K562 (cell line): ENCODE results near the gene SRD5A1. TPM values are rescaled to one million over a fixed set of nuclear protein-coding genes. Genes with fewer than 3 reads are reported as not detected.

Experiments
- ATAC-seq: fragments of 200-7000 bp; cut with Tn5 transposase; 3 replicates; pipeline ENCODE4 v1.9.1; 2020; ENCODE audit warnings: moderate library complexity
- BruUV-seq: library from RNA; stranded (reverse); fragments of 400-500 nt; replicated peaks from 2 replicates; lab custom pipeline; 2021; lab: Mats Ljungman, UMichigan
- CTCF ChIA-PET: fragments of 300-600 bp; formaldehyde crosslinking; extraction: SDS; loops from one replicate; lab custom pipeline; 2021; ENCODE audit warnings: low intra/inter-chr PET ratio; lab: Yijun Ruan, JAX
- POLR2A ChIA-PET: fragments of 300-600, 350-650 bp; sonication (Branson Sonifier 250); formaldehyde crosslinking; extraction: SDS; loops from one replicate; lab custom pipeline; 2021; ENCODE audit warnings: antibody characterized with exemption, inconsistent platforms; lab: Yijun Ruan, JAX
- DNase-seq, 4 experiments: peaks; one replicate each; pipeline versions ENCODE4 v3.0.0 to v3.0.0-alpha.2; 2011 to 2018; ENCODE audit warnings: low spot score in 3 of 4, mixed read lengths in 3 of 4; ENCODE audit errors: extremely low read depth in 1 of 4
- FAIRE-seq: peaks from 2 replicates; lab custom pipeline; 2011; peaks lifted over from hg19 to GRCh38; lab: Jason Lieb, UNC
- H2AFZ ChIP-seq: 2 replicates; pipeline ENCODE4 v1.6.0; 2011; ENCODE audit warnings: low read depth, low read length, control low read depth, inconsistent platforms
- H3K27ac ChIP-seq: fragments of 200-600 bp; 3 replicates; pipeline ENCODE4 v1.8.0; 2011; ENCODE audit warnings: low read depth, mild to moderate bottlenecking, control low read depth, inconsistent platforms, low read length, moderate library complexity, mixed read lengths; ENCODE audit errors: extremely low read depth
- H3K27me3 ChIP-seq, 2 experiments: fragments of 300-600 bp in 1 of 2; 2 replicates in 1 of 2; 3 replicates in 1 of 2; pipeline versions ENCODE4 v1.6.0 to v1.8.0; 2011; ENCODE audit warnings: inconsistent platforms in 2 of 2, low read length in 2 of 2, mild to moderate bottlenecking in 1 of 2, mixed read lengths in 1 of 2, moderate library complexity in 1 of 2; ENCODE audit not compliant: control insufficient read depth in 2 of 2, insufficient read depth in 2 of 2
- H3K36me3 ChIP-seq: fragments of 300-600 bp; 3 replicates; pipeline ENCODE4 v1.8.0; 2011; ENCODE audit warnings: mild to moderate bottlenecking, low read length, inconsistent platforms; ENCODE audit not compliant: control insufficient read depth, insufficient read depth
- H3K4me1 ChIP-seq, 2 experiments: fragments of 200-600 bp in 1 of 2; replicated peaks in 1 of 2; 2 replicates in 1 of 2; 3 replicates in 1 of 2; pipeline versions ENCODE4 v1.5.1 to v1.8.0; 2011; ENCODE audit warnings: inconsistent platforms in 2 of 2, low read length in 2 of 2, mild to moderate bottlenecking in 1 of 2, mixed read lengths in 1 of 2, moderate library complexity in 1 of 2; ENCODE audit not compliant: control insufficient read depth in 2 of 2, insufficient read depth in 2 of 2
- H3K4me2 ChIP-seq: 2 replicates; pipeline ENCODE4 v1.6.1; 2011; ENCODE audit warnings: low read length, control low read depth, inconsistent platforms, mixed read lengths; ENCODE audit not compliant: insufficient read depth
- H3K4me3 ChIP-seq: fragments of 200-600 bp; sonication (generic), shearing (Covaris generic); 2 replicates; pipeline ENCODE4 v1.5.1; 2016; ENCODE audit warnings: control low read depth, inconsistent platforms
- H3K79me2 ChIP-seq: fragments of 200-600 bp; 3 replicates; pipeline ENCODE4 v1.8.0; 2011; ENCODE audit warnings: low read length, inconsistent platforms; ENCODE audit not compliant: control insufficient read depth, insufficient read depth
- H3K9ac ChIP-seq, 2 experiments: 2 replicates each; pipeline versions ENCODE4 v1.6.0 to v1.6.1; 2011; ENCODE audit warnings: low read depth in 2 of 2, low read length in 2 of 2, control low read depth in 1 of 2, inconsistent platforms in 1 of 2, mild to moderate bottlenecking in 1 of 2, mixed read lengths in 1 of 2; ENCODE audit not compliant: insufficient read depth in 1 of 2
- H3K9me1 ChIP-seq: one replicate; pipeline ENCODE4 v1.6.0; 2011; ENCODE audit warnings: inconsistent platforms, mild to moderate bottlenecking, low read length, moderate library complexity; ENCODE audit not compliant: control insufficient read depth, insufficient read depth
- H3K9me3 ChIP-seq: replicated peaks from 2 replicates; pipeline ENCODE4 v1.5.1; 2011; ENCODE audit warnings: low read depth, low read length, inconsistent platforms; ENCODE audit not compliant: control insufficient read depth, insufficient read depth
- H4K20me1 ChIP-seq: replicated peaks from 2 replicates; pipeline ENCODE4 v1.6.1; 2011; ENCODE audit warnings: low read length, inconsistent platforms, mixed read lengths; ENCODE audit not compliant: control insufficient read depth, insufficient read depth
- ARID1B ChIP-seq: fragments of 450-650 bp; IDR thresholded peaks from 2 replicates; pipeline ENCODE4 v1.6.1; 2016; ENCODE audit warnings: antibody characterized with exemption, mild to moderate bottlenecking, inconsistent platforms
- BRF2 ChIP-seq: IDR thresholded peaks from 3 replicates; pipeline ENCODE4 v1.6.1; 2011; ENCODE audit warnings: borderline replicate concordance, mild to moderate bottlenecking; ENCODE audit not compliant: insufficient read length, insufficient read depth
- GATAD2B ChIP-seq: fragments of 450-650 bp; IDR thresholded peaks from 2 replicates; pipeline ENCODE4 v1.6.1; 2017; ENCODE audit warnings: mild to moderate bottlenecking, borderline replicate concordance
- HES1 ChIP-seq: fragments of 450-650 bp; IDR thresholded peaks from 2 replicates; pipeline ENCODE4 v1.6.1; 2016; ENCODE audit warnings: low read depth, mild to moderate bottlenecking, moderate library complexity
- KLF6 ChIP-seq: fragments of 250-450 bp; sonication (Bioruptor Pico); IDR thresholded peaks from 2 replicates; pipeline ENCODE4 v1.4.0; 2020; ENCODE audit warnings: mild to moderate bottlenecking, moderate library complexity, borderline replicate concordance
- MYC ChIP-seq, 2 experiments: fragments of 250-450 bp in 1 of 2; sonication (Bioruptor Pico) in 1 of 2; IDR thresholded peaks; 2 replicates each; pipeline versions ENCODE4 v1.5.1 to v1.6.1; 2012 to 2021; ENCODE audit warnings: low read depth in 2 of 2, borderline replicate concordance in 1 of 2, improper control_type of control experiment in 1 of 2, low read length in 1 of 2, mild to moderate bottlenecking in 1 of 2, moderate library complexity in 1 of 2
- NCOA6 ChIP-seq: fragments of 450-650 bp; IDR thresholded peaks from 2 replicates; pipeline ENCODE4 v1.6.1; 2017; ENCODE audit warnings: mild to moderate bottlenecking
- NR2F6 ChIP-seq: fragments of 450-650 bp; formaldehyde crosslinking; IDR thresholded peaks from 2 replicates; pipeline ENCODE4 v1.4.0; 2020; ENCODE audit warnings: mild to moderate bottlenecking
- POLR2G ChIP-seq: fragments of 200-400 bp; formaldehyde crosslinking; IDR thresholded peaks from 2 replicates; pipeline ENCODE4 v1.6.1; 2017; ENCODE audit warnings: low read depth, mild to moderate bottlenecking, antibody characterized with exemption, low read length, moderate library complexity
- RBFOX2 ChIP-seq: fragments of 200-400 bp; formaldehyde crosslinking; IDR thresholded peaks from 2 replicates; pipeline ENCODE4 v1.6.1; 2017; ENCODE audit warnings: low read depth, mild to moderate bottlenecking, low read length, moderate library complexity
- SMAD3 ChIP-seq: fragments of 450-650 bp; formaldehyde crosslinking; conservative IDR thresholded peaks from 2 replicates; pipeline ENCODE4 v1.4.0; 2020; ENCODE audit warnings: mild to moderate bottlenecking
- U2AF2 ChIP-seq: fragments of 200-400 bp; formaldehyde crosslinking; optimal IDR thresholded peaks from 2 replicates; pipeline ENCODE3; 2017; ENCODE audit warnings: low read depth, mild to moderate bottlenecking, low read length
- ZNF134 ChIP-seq: fragments of 250-450 bp; sonication (Bioruptor Pico); conservative IDR thresholded peaks from 2 replicates; pipeline ENCODE4 v1.4.0; 2020
- ZNF175 ChIP-seq: fragments of 200-800 bp; sonication (Bioruptor generic); IDR thresholded peaks from 2 replicates; pipeline ENCODE4 v1.6.1; 2016; ENCODE audit warnings: low read depth, mild to moderate bottlenecking, missing genetic modification characterization, missing compliant biosample characterization
- ZNF224 ChIP-seq: sonication (generic); formaldehyde crosslinking; IDR thresholded peaks from 2 replicates; pipeline ENCODE4 v1.8.0; 2022; ENCODE audit warnings: mild to moderate bottlenecking, missing genetic modification reagents
- ZNF444 ChIP-seq: fragments of 250-450 bp; sonication (Bioruptor Pico); IDR thresholded peaks from 2 replicates; pipeline ENCODE4 v1.4.0; 2020; ENCODE audit warnings: mild to moderate bottlenecking, moderate library complexity
- WGBS: fragments of 100-300 bp; shearing (Covaris generic); methylation state at CpG from one replicate; pipeline ENCODE4 v1.1.6; 2016; ENCODE audit warnings: low coverage, mixed read lengths; ENCODE audit not compliant: insufficient coverage; ENCODE audit errors: missing lambda C conversion rate; 5-methylcytosine and 5-hydroxymethylcytosine counted together
- in situ Hi-C: fragments of 300-500 bp; cut with MboI; formaldehyde crosslinking; loops from 4 replicates; pipeline ENCODE4 v1.15.0; 2018; ENCODE audit warnings: inconsistent platforms, mixed read lengths
- intact Hi-C: fragments of 100-400 bp; cut with micrococcal nuclease; formaldehyde crosslinking; loops from 2 replicates; pipeline ENCODE4 v1.14.2; 2022
- polyA plus RNA-seq, 8 experiments: library from polyadenylated mRNA; depleted of rRNA in 4 of 8; stranded (reverse) in 5 of 8; unstranded in 3 of 8; fragments of >200 nt; fragmentation: Nextera tagmentation in 2 of 8; fragmentation: Illumina TruSeq in 1 of 8; extraction: Ambion mirVana in 2 of 8; extraction: Trizol in 1 of 8; gene quantifications; 2 replicates each; pipeline versions ENCODE4 v1.2.1 to v1.2.3, GENCODE V29; 2011 to 2014; ENCODE audit warnings: inconsistent platforms in 1 of 8, missing spikeins in 1 of 8
- total RNA-seq, 7 experiments: library from RNA; depleted of rRNA in 6 of 7; stranded (reverse); fragments of >200 nt in 6 of 7; fragmentation: Illumina TruSeq in 2 of 7; extraction: Trizol in 2 of 7; gene quantifications; 2 replicates each; pipeline versions ENCODE4 v1.2.1 to v1.2.3, GENCODE V29; 2011 to 2021; ENCODE audit warnings: low replicate concordance in 1 of 7

The SRD5A1 gene
- total and polyA plus RNA-seq, 9 of the 15 experiments (the other 6 are each of a cell fraction or from before 2014, with no cell fraction given) = 1.3 to 22.6 (median 8.1) TPM

GRCh38 chr5:6603643-6604042 lies 29.6 kb upstream of the SRD5A1 start:
- WGBS = 95% methylated on average over 5 of the region's 5 CpGs
- H3K9me1 ChIP-seq = no peaks in the 10 kb centered on the region
- H3K4me3 ChIP-seq = no peak overlapping the region
- FAIRE-seq = no peak
- ATAC-seq = no peak
- intact Hi-C loops = no loop called here
- no peaks in the 10 kb centered on the region for H3K9me3 ChIP-seq
- no peak overlapping the region for H3K27ac ChIP-seq
- H3K79me2 ChIP-seq = peaks cover 3% of the 10 kb centered on the region; the same call in 1 of the 3 replicates
- TF ChIP-seq KLF6 (CRISPR knock-in tag) (no peak), ZNF134 (no peak), RBFOX2 (peak; percentile 37; the same call in 1 of the 2 replicates), POLR2G (peak; percentile 58), ZNF444 (no peak)
- TF ChIP-seq, all 486 proteins: peak for 2
- no peaks in the 10 kb centered on the region for H3K27me3 ChIP-seq
- DNase-seq = no peak
- no peak overlapping the region for H3K4me2 ChIP-seq
- H3K9ac ChIP-seq = no peak overlapping the region
- no peak overlapping the region for H2AFZ ChIP-seq
- H3K4me1 ChIP-seq = no peaks in the 10 kb centered on the region
- in situ Hi-C loops = no loop called here
- H3K36me3 ChIP-seq = peaks cover 96% of the 10 kb centered on the region
- ChIA-PET POLR2A (interaction anchor here (1.0 kb wide), 1 partner anchor 15 kb away, joined by 3 read pairs; no protein-coding TSS in a partner anchor), CTCF (no interaction called here)
- no peaks in the 10 kb centered on the region for H4K20me1 ChIP-seq
- no TSS peak for BruUV-seq

GRCh38 chr5:6604341-6604740 lies 28.9 kb upstream of the SRD5A1 start:
- DNase-seq (no peak), FAIRE-seq (no peak), ATAC-seq (no peak)
- Histone ChIP-seq H3K9me3 (no peaks in the 10 kb centered on the region), H3K27me3 (no peaks in the 10 kb centered on the region), H3K36me3 (peaks cover 97% of the 10 kb centered on the region), H3K4me3 (no peak overlapping the region), H4K20me1 (no peaks in the 10 kb centered on the region), H3K79me2 (peaks cover 3% of the 10 kb centered on the region; the same call in 1 of the 3 replicates), H3K4me2 (no peak overlapping the region), H3K9me1 (no peaks in the 10 kb centered on the region), H3K9ac (no peak overlapping the region), H3K4me1 (no peaks in the 10 kb centered on the region), H3K27ac (no peak overlapping the region), H2AFZ (no peak overlapping the region)
- in situ Hi-C loops (no loop called here), intact Hi-C loops (no loop called here)
- 96% methylated on average over 6 of the region's 6 CpGs for WGBS
- ChIA-PET POLR2A (interaction anchor here (0.7 kb wide), 1 partner anchor 715 kb away, joined by 3 read pairs; no protein-coding TSS in a partner anchor), CTCF (no interaction called here)
- no TSS peak for BruUV-seq
- TF ChIP-seq SMAD3 (CRISPR knock-in tag) (no peak), BRF2 (no peak), NR2F6 (CRISPR knock-in tag) (no peak), ZNF224 (CRISPR knock-in tag) (no peak), NCOA6 (no peak), U2AF2 (no peak), HES1 (no peak), ARID1B (no peak), ZNF175 (CRISPR knock-in tag) (no peak), MYC (IDR thresholded peaks at IDR 0.05; ENCODE audit: low read depth, low read length) (no peak), MYC (CRISPR knock-in tag; IDR thresholded peaks at IDR 0.05; ENCODE audit: borderline replicate concordance, low read depth) (no peak), GATAD2B (no peak)
